Measurements from ENCODE around the gene SLIT3.

DNA sequence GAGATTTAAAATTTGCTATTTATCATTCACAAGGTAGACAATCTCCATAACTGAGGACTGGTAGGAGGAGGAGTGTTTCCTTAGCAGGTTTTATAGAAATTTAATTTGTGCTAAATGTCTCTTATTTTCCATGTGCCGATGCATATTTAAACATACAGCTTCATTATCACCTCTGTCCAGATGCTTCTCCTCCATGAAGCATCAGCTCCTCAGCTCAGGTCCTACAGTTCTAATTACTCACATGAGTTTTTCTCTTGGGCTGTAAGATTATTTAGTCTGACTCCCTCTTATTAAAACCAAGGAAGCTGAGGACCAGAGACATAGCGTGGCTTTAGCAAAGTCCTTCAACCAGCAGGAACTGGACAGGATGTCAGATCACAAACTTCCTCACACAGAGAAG lies 421.6 kb downstream of the SLIT3 start:
- TF ChIP-seq POLR2AphosphoS5 (IDR thresholded peaks at IDR 0.05; ENCODE audit: insufficient read depth in 1 of 2, low read depth in 1 of 2) (no peak), POLR2A (IDR thresholded peaks at IDR 0.05) (no peak)
- TF ChIP-seq, protein P1, sequence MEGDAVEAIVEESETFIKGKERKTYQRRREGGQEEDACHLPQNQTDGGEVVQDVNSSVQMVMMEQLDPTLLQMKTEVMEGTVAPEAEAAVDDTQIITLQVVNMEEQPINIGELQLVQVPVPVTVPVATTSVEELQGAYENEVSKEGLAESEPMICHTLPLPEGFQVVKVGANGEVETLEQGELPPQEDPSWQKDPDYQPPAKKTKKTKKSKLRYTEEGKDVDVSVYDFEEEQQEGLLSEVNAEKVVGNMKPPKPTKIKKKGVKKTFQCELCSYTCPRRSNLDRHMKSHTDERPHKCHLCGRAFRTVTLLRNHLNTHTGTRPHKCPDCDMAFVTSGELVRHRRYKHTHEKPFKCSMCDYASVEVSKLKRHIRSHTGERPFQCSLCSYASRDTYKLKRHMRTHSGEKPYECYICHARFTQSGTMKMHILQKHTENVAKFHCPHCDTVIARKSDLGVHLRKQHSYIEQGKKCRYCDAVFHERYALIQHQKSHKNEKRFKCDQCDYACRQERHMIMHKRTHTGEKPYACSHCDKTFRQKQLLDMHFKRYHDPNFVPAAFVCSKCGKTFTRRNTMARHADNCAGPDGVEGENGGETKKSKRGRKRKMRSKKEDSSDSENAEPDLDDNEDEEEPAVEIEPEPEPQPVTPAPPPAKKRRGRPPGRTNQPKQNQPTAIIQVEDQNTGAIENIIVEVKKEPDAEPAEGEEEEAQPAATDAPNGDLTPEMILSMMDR (IDR thresholded peaks at IDR 0.05): no peak
